HL-60/S4 (cell line): ENCODE data around the gene BCL7B.
"Not testable (repeated sequence)": the region's sequence is repeated elsewhere in the genome, so short reads cannot be mapped to it uniquely, and the experiment has no call there.

Source experiments
- in situ Hi-C: fragments of 300-500 bp; cut with MboI; formaldehyde crosslinking; loops from 2 replicates; pipeline ENCODE4 v1.14.3; 2022; ENCODE audit warnings: low sequenced_read_pairs

The BCL7B gene

DNA sequence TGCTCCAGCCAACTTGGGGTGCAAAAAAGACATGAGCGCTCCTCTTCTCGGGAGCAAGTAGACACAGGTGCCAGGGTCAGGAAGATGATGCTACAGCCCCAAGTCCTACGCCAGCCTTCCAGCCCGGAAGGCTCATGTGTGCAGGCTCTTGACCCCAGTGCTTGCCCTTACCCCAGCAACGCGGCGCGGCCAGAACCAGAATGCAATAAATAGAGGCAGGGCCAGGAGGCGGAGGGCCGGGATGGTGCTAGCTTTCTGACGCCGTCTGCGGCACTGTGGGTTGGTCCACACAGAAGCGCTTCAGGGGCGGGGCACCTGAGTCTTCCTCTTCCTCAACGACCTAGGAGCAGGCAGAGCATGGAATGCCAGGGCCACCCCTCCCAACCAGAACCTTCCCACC lies 20.4 kb downstream of the BCL7B start:
- in situ Hi-C loops: no loop called here

DNA sequence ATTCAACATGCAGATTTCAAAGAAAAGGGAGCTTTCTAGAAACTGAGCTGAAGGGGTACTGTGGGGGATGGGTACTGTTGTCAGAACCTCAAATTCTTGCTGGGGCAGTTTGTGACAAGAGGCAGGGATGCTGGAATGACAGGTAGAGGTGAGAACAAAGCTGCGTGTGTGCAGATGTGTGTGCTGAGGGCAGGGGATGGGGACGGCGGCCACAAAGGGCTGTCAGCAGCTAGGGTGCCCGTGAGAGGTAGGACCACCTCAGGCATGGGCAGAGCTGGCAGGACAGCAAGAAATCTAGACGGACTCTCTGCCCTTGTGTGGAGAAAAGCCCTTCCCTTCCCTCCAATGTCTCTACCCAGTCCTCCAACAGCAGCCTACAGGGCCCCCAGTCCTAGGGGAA lies 21.0 kb downstream of the BCL7B start:
- in situ Hi-C loops: no loop called here

DNA sequence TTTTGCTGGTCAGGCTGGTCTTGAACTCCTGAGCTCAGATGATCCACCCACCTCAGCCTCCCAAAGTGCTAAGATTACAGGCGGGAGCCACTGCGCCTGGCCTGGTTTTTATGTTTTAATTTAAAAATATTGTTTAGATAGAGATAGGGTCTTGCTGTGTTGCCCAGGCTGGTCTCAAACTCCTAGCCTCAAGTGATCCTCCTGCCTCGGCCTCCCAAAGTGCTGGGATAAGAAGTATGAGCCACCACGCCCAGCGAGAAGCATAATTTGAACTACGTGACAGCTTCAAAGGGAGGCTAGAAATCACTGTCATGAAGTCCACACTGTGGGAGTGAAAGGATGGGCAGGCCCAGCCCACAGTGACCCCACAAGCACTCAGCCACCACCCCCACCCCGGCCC lies 21.6 kb downstream of the BCL7B start:
- in situ Hi-C loops: not testable (repeated sequence)

DNA sequence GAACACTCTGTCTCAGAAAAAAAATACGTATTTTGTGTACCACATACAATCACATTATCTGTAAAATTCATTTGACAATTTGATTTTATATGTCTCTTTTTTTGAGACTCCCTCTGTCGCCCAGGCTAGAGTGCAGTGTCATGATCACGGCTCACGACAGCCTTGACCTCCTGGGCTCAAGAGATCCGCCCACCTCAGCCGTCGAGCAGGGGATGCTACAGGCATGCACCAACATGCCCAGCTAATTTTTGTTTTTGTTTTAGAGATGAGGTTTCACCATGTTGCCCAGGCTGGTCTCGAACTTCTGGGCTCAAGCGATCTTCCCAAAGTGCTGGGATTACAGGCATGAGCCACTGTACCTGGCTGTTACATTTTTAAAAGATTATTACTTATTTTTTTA lies 23.7 kb downstream of the BCL7B start:
- in situ Hi-C loops: no loop called here

DNA sequence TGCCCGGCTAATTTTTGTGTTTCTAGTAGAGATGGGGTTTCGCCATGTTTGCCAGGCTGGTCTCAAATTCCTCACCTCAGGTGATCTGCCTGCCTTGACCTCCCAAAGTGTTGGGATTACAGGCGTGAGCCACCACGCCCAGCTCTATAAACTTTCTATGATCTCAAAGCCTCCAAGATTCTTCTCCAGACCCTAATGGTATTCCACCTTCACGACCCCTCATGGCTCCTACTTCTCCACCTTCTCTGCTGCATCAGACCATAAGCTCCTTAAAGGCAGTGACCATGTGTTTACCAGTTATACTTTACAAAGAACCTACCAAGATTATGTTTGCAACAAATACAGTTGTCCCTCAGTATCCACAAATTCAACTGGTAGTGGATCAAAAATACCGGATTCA lies 25.3 kb downstream of the BCL7B start:
- in situ Hi-C loops: no loop called here

DNA sequence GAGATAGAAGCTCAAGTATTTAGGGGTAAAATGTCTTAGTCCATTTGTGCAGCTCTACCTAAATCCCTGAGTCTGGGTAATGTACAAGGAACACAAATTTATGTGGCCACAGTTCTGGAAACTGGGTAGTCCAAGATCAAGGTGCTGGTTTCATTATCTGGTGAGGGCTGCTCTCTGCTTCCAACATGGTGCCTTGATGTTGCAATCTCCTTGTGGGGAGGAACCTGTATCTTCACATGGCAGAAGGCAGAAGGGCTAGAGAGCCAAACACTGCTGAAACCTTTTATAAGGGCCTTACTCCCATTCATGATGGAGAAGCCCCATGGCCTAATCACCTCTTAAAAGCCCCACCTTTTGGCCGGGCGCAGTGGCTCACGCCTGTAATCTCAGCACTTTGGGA lies 26.7 kb downstream of the BCL7B start:
- in situ Hi-C loops: no loop called here

DNA sequence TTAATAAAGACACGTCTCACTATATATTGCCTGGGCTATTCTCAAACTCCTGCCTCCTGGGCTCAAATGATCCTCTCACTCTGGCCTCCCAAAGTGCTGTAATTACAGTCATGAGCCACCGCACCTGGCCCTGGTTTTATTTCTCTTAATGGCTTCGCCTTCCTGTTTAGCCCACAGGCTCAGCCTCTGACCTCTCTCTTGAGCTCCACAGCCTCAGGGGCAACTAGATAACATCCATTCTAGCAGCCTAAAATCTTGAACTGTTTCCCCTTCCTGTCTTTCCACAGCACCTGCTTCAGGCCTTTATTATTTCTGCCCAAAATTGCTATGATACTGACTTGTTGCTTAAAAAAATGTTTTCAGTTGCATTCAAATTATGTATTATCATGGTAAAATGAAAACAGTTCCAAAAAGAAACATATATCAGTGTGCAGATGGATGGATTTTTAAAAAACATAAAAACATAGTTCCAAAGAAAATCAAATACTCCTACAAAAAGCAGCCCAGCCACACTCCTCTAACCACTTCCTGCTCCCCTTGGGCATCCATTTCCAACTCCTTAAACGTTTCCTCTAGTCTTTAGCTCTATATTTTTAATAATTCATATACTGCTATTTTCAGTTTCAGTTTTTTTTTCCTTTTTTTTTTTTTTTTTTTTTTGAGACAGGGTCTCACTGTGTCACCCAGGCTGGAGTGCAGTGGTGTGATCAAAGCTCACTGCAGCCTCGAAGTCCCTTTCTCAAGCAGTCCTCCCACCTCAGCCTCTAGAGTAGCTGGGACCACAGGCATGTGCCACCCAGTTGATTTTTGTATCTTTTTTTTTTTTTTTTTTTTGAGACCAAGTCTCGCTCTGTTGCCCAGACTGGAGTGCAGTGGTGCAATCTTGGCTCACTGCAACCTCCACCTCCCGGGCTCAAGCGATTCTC lies 30.3 kb downstream of the BCL7B start:
- in situ Hi-C loops: no loop called here

DNA sequence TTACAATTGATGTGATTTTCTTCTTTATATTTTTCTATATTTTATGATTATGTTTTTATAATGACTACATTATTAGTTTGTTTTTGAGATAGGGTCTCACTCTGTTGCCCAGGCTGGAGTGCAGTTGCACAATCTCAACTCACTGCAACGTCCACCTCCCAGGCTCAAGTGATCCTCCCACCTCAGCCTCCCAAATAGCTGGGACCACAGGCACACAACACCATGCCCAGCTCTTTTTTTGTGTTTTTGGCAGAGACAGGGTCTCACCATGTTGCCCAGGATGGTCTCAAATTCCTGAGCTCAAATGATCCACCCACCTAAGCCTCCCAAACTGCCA lies 31.4 kb downstream of the BCL7B start:
- in situ Hi-C loops: not testable (repeated sequence)

DNA sequence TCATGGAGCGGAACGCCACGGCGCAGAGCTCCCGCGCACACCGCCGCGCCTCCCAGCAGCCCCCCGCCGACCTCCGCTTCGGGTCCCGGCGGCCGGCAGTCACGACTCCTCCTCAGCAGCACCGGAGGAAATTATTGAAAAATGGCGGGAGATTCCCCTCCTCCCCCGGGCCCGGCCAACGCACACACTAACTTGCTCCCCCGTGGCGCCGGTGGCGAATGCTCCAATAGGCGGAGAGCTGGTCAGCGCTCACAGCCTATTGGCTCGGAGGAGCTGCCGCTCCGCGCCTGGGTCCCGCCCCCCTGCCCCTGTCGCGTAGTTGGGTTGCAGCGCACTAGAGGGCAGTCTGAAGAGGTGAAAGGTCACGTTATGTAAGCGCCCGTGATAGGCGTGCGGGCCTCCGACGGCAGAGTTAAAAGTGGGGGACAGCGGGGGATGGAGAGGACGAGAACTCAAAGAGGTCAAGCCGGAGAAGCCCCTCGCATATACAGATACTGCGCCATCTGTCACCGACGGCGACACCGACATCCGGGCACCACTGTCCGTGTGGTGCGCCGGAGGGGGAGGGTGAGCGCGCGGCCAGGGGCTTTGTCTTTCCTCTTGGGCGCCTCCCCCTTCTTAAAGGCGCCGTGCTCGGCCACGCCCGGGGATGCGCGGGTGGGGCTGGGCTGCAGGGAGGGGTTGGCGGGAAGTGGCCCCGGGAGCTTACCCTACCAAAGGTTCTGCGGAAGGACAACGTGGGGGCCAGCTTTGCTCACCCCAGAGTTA lies 35.2 kb downstream of the BCL7B start, which contains the start of gene BAZ1B:
Gene BAZ1B (minus strand): TSS at position 189 of the 768 bp plus-strand sequence. CDS start 360 bp downstream, outside the sequence.
- in situ Hi-C loops: no loop called here

DNA sequence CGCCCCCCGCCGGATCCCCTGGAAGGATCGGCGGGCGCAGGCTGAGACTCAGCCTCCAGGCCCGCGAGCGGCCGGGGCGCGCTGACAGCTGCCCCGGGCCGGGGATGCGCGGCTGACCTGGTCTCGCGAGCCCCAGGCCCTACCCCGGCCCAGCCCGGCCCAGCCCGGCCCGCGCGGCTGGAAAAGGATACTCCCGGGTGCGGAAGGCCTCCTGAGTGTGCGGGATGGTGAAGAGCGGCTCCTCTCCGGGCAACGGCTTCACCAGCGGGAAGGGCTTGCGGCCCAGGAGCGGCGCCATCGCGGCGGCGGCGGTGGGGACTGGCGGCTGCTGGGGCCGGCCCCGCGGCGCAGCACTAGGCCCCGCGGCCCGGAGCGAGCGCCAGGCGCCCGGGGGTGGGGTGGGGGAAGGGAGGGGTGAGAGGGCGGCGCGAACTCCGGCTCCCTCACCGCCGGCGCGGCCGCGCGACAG lies 35.8 kb downstream of the BCL7B start:
- in situ Hi-C loops: no loop called here

DNA sequence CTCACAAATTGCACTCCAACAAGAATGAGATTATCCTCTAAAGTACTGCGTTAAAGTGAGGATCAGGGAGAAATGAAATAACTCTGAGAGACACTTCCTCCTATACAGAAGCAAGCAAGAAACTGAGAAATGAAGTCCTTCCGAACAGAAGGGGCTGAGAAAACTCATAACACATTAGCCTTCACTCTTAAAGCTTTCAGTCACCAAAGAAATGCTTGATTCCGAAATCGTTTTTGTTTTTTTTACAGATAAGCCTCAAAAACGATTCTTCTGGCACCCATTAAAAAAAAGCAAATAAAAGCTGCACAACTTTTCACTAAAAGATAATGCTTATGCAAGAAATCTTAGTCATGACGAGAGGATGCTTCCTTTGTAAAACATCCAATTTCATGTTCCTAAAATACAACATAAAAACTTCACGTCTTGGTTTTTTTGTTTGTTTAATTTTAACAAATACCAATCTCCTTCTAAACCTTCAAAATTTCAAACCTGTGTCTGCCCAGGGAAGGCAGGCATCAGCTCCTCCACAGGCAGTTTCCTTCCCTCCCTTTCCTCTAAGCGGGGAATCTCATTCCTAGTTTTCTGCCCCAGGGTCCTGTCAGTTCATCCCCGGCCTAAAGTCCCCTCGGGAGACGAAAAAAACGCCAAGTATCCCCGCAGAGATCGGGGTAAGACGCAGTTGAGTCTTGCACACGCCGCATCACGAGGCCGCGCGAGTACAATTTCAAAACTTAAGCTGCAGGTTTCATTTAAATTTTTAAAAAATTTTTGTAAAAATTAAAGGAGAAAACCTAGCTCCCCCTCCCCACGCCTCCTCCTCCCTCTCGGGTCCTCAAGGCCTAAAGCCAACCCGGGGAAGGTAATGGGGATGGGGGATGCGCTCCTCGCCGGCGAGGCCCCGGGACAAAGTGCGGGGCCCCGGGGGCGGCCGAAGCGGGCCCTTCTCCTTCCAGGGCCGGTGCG lies 36.5 kb downstream of the BCL7B start:
- in situ Hi-C loops: no loop called here

DNA sequence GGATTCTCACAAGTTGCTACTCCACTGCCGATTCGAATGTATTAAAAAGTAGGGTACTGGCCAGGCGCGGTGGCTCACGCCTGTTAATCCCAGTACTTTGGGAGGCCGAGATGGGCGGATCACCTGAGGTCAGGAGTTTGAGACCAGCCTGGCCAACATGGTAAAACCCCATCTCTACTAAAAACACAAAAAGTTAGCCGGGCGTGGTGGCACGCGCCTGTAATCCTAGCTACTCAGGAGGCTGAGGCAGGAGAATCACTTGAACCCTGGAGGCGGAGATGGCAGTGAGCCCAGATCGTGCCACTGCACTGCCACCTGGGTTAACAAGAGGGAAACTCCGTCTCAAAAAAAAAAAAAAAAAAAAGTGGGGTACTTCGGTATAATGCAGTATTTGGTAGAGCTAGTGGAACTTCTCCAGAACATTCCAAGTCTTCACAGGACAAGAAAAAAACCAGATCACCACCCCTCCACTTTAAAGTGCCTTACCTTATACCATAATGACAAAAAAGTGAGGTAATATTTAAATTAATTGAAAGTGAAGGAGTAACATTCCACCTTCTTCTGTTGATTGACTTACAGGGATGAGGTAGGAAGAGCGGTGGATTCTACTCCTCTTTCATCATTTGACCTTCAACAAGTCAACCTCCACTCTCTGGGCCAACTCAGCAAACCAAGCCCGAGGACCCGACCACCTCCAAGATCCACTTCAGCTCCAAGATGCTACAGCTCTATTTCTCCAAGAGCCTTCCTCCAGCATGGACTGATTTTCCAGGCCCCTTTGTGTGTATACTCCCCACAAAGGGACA lies 37.4 kb downstream of the BCL7B start:
- in situ Hi-C loops: no loop called here

DNA sequence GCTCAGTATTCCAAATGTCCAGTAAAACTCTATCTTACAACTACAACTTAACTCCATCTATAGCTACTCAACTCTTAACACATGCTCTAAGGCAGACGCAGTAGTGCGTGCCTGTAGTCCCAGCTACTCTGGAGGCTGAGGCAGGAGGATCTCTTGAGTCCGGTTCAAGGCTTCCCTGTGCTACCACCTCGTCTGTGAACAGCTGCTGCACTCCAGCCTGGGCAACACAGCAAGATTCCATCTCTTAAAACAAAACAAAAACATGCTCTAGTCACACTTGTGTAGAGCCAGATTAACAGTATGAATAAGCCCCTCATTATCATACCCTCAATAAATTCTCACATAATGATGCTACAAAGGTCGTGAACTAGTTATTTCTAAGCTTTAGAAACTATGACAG lies 39.0 kb downstream of the BCL7B start:
- in situ Hi-C loops: no loop called here

DNA sequence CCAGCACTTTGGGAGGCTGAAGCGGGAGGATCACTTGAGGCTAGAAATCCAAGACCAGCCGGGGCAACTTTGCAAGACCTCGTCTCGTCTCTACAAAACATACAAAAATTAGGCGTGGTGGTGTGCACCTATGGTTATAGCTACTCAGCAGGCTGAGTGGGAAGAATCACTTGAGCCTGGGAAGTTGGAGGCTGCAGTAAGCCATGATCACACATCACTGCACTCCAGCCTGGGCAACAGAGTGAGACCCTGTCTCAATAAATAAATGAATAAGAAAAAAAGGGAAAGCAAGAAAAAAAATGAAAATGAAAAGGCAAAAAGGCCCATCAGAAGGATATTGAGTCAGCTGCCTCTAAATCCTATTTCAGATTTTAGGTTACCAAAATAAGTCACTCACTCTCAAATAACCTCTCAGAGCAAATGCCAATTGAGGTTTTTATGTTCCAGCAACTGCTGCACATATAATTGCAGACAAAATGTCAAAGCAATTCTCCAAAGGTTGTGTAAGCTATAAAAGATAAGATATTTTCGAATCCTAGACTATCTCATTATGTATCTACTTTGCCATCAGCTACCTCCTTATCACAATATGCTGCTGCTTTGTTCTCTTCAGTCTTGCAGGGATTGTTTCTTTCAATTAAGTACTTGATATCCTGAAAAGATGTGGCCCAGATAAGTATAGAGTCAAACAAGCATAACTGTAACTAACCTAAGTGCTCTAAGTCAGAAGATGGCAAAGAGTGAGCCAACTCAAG lies 40.1 kb downstream of the BCL7B start:
- in situ Hi-C loops: no loop called here

DNA sequence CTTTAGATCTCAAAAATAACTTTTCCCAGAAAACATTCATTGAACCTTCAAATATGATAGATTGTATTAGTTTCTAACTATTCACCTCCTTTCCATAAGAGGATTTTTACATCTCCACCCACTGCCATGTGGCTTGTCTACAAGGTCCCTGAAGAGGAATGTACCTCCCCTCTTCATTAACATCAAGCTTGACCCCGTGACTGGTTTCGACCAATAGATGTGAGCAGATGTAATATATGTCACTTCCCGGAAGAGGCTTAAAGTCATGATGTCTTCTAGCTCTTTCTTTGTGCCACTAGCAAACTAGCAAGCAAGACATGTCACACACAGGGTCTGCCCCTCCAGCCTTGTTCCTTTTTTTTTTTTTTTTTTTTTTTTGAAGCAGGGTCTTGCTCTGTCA lies 42.3 kb downstream of the BCL7B start:
- in situ Hi-C loops: no loop called here

DNA sequence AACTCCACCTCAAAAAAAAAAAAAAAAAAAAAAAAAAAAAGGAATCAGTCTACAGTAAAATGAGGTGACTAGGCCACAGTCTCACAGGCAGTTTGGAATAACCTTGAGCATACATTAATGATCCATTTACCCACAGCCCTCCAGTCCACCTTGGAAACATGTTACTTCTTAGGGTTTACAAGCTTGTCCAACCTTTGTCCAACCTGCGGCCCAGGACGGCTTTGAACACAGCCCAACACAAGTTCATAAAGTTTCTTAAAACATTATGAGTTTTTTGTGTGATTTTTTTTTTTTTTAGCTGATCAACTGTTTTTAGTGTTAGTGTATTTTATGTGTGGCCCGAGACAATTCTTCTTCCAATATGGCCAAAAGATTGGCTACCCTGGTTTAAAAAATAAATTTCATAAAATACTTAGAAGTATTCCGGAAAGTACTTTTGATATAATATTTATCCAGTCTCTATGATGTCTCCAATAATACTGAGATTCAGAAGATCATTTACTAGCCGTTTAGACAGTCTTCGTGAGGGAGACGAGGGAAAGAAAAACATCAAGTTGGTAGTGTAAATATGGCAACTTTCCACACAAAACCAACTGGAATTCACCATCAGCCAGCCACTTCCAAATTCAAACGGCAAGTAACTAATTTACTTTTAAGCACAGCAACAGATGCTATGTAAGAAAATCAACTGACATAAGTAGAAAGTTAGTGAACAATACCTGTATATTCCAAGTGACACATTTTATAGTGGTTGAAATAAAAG lies 45.3 kb downstream of the BCL7B start:
- in situ Hi-C loops: no loop called here

DNA sequence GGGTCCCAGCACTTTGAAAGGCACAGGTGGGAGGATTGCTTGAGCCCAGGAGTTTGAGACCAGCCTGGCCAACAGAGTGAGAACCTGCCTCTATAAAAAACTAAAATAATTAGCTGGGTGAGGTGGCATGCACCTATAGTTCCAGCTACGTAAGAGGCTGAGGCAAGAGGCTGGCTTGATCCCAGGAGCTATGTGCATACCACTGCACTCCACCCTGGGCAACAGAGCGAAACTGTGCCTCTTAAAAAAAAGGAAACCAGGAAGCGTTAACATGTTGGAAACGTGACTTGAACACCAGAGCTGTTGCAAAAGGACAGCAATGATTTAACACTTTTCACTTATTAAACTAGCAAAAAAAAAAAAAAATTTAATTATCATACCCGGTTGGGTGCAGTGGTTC lies 48.0 kb downstream of the BCL7B start:
- in situ Hi-C loops: no loop called here

DNA sequence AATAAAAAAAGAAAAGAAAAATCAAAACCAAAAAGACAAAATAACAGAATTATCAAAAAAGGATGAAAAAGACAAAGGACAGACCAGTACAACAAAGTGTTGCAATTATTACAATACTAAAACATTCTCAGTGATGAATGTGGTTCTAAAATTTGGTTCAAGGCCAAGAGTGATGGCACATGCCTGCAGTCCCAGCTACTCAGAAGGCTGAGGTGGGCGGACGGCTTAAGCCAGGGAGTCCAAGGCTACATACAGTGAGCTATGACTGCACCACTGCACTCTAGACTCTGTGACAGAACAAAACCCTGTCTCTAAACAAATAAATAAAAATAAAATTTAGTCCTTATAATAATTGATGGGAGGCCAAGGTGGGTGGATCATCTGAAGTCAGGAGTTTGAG lies 49.9 kb downstream of the BCL7B start:
- in situ Hi-C loops: no loop called here

DNA sequence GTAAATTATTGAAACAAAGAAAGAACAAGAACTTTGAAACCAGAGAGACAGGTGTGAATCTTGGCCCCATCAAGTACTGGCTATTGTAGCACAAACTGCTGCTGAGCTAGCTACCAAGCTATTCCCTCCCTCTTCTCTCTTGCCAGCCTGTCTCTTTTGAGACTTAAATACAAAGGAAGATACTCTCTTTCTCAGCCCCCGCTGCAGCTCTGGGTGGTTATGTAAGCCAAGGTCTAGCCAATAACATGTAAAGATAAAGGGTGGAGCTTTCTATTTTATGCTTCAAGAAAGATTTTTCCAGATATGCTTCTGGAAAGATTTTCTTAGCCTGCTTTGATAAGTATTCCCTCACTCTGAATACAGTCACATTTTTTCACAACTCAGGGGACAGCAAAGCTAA lies 52.6 kb downstream of the BCL7B start:
- in situ Hi-C loops: no loop called here
